ENCODE results near the gene INTS11.

DNA sequence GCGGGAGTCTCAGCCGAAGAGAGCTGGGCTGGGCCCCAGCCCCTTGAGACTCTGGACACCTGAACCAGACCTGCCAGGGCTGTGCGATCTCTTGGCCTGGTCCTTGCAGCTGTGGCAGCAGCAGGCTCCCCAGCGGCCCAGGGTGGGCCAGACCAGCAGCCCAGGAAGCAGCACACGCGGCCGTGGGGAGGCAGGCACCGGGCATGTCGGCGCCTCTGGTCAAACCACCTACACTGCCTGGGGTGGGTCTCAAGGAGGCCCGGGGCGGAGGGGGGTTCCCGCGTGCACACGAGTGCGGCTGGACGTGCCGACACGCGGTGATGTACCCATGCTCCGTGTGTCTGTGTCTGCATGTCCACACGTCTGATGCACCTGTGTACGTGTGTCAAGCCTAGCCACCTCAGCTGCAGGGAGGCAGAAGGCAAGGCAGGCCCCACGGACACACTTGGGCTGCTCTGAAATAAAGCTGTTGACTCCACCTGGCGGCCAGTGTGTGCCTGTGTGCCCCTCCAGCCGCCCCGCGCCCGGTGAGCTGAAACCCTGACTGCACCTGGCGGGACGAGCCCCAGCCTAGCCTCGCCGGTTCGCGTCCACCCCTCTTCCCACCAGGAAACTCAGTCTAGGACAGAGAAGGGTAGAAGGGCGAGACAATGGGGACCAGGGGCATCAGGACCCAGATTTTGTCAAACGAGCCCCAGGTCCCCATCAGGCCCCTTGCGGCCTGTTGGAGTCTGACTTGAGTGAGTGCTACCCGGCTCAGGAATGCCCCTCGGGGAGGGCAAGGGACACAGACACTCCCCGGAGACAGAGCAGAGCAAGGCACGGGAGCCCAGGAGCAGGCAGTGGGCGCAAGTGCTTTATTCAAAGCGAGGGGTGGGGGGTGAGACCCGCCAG, 32.7 kb downstream of the INTS11 start:
- TF ChIP-seq ZNF44 (CRISPR knock-in tag; IDR thresholded peaks at IDR 0.05) (no peak), GATAD2A (CRISPR knock-in tag; IDR thresholded peaks at IDR 0.05) (no peak)
